WTC11 (cell line): ENCODE data around the gene SLC10A6.

Experiments
- ATF1 ChIP-seq: sonication (generic); formaldehyde crosslinking; IDR thresholded peaks from 2 replicates; pipeline ENCODE4 v1.8.1; 2023; ENCODE audit warnings: mild to moderate bottlenecking, moderate library complexity, missing genetic modification reagents
- CREB1 ChIP-seq: sonication (generic); formaldehyde crosslinking; IDR thresholded peaks from 2 replicates; pipeline ENCODE4 v1.8.0; 2023; ENCODE audit warnings: mild to moderate bottlenecking, missing genetic modification reagents
- CTCF ChIP-seq: fragments of 200-600 bp; IDR thresholded peaks from 2 replicates; pipeline ENCODE4 v1.8.0; 2022; ENCODE audit warnings: antibody characterized with exemption
- ESRRA ChIP-seq: sonication (generic); formaldehyde crosslinking; IDR thresholded peaks from 2 replicates; pipeline ENCODE4 v1.8.1; 2022; ENCODE audit warnings: mild to moderate bottlenecking, missing genetic modification reagents, borderline replicate concordance
- FOXP1 ChIP-seq: sonication (generic); formaldehyde crosslinking; IDR thresholded peaks from 2 replicates; pipeline ENCODE4 v1.8.0; 2022; ENCODE audit warnings: missing genetic modification reagents, mild to moderate bottlenecking, moderate library complexity, borderline replicate concordance
- IRF1 ChIP-seq: sonication (generic); formaldehyde crosslinking; IDR thresholded peaks from 2 replicates; pipeline ENCODE4 v1.8.0; 2023; ENCODE audit warnings: missing genetic modification reagents
- KAT7 ChIP-seq: sonication (generic); formaldehyde crosslinking; IDR thresholded peaks from 2 replicates; pipeline ENCODE4 v1.8.1; 2023; ENCODE audit warnings: missing genetic modification reagents, mild to moderate bottlenecking, borderline replicate concordance
- MAX ChIP-seq: sonication (generic); formaldehyde crosslinking; IDR thresholded peaks from 2 replicates; pipeline ENCODE4 v1.8.0; 2022; ENCODE audit warnings: mild to moderate bottlenecking, missing genetic modification reagents
- NFATC4 ChIP-seq: fragments of 250-450 bp; sonication (Bioruptor Pico); IDR thresholded peaks from 2 replicates; pipeline ENCODE4 v1.9.0; 2021; ENCODE audit warnings: mild to moderate bottlenecking
- NR3C1 ChIP-seq: sonication (generic); formaldehyde crosslinking; conservative IDR thresholded peaks from 2 replicates; pipeline ENCODE4 v1.8.1; 2023; ENCODE audit warnings: low read depth, mild to moderate bottlenecking, missing genetic modification reagents
- TEAD4 ChIP-seq: sonication (generic); formaldehyde crosslinking; IDR thresholded peaks from 2 replicates; pipeline ENCODE4 v1.8.0; 2022; ENCODE audit warnings: mild to moderate bottlenecking, missing genetic modification reagents
- USF2 ChIP-seq: sonication (generic); formaldehyde crosslinking; IDR thresholded peaks from 2 replicates; pipeline ENCODE4 v1.8.1; 2023; ENCODE audit warnings: mild to moderate bottlenecking, missing genetic modification reagents, moderate library complexity
- ZBTB43 ChIP-seq: sonication (generic); formaldehyde crosslinking; IDR thresholded peaks from 2 replicates; pipeline ENCODE4 v1.8.1; 2023; ENCODE audit warnings: mild to moderate bottlenecking, missing genetic modification reagents

- TF ChIP-seq CTCF (no peak), TEAD4 (CRISPR knock-in tag) (no peak), ATF1 (CRISPR knock-in tag) (no peak), MAX (no peak), FOXP1 (CRISPR knock-in tag) (no peak), NR3C1 (no peak), USF2 (CRISPR knock-in tag) (no peak), ZBTB43 (CRISPR knock-in tag) (no peak), CREB1 (CRISPR knock-in tag) (no peak), ESRRA (CRISPR knock-in tag) (no peak), NFATC4 (no peak), KAT7 (no peak), IRF1 (CRISPR knock-in tag) (no peak)
These were observed 28.0 kb downstream of the SLC10A6 start for GRCh38 chr4:86821151-86821550.
